HG02610 (cell line): ENCODE data around the gene GABRB1.

Experiments
- ATAC-seq: cut with Tn5 transposase; IDR thresholded peaks from one replicate; pipeline ENCODE4 v1.9.1; 2021; ENCODE audit warnings: mild to moderate bottlenecking, moderate library complexity; ENCODE audit not compliant: unreplicated experiment

The GABRB1 gene

GRCh38 chr4:47207555-47207954 is 176.2 kb downstream of the GABRB1 start:
- no peak for ATAC-seq

- no peak for ATAC-seq
These were observed 178.5 kb downstream of the GABRB1 start for GRCh38 chr4:47209833-47210232.

- ATAC-seq = no peak
These were observed 179.5 kb downstream of the GABRB1 start for GRCh38 chr4:47210828-47211227.

GRCh38 chr4:47213106-47213505 is 181.7 kb downstream of the GABRB1 start:
- no peak for ATAC-seq

- no peak for ATAC-seq
These were observed 182.2 kb downstream of the GABRB1 start for GRCh38 chr4:47213539-47213938.

- ATAC-seq = no peak
These were observed 182.6 kb downstream of the GABRB1 start for GRCh38 chr4:47213971-47214370.

- no peak for ATAC-seq
These were observed 184.4 kb downstream of the GABRB1 start for GRCh38 chr4:47215759-47216158.

GRCh38 chr4:47217291-47217690 is 185.9 kb downstream of the GABRB1 start:
- no peak for ATAC-seq

- ATAC-seq = no peak
These were observed 186.5 kb downstream of the GABRB1 start for GRCh38 chr4:47217884-47218283.

GRCh38 chr4:47218631-47219030 is 187.3 kb downstream of the GABRB1 start:
- ATAC-seq = no peak

GRCh38 chr4:47219586-47219985 is 188.2 kb downstream of the GABRB1 start:
- no peak for ATAC-seq

- no peak for ATAC-seq
These were observed 190.4 kb downstream of the GABRB1 start for GRCh38 chr4:47221721-47222120.

GRCh38 chr4:47222276-47222675 is 190.9 kb downstream of the GABRB1 start:
- ATAC-seq = no peak

- no peak for ATAC-seq
These were observed 193.0 kb downstream of the GABRB1 start for GRCh38 chr4:47224361-47224760.

- no peak for ATAC-seq
These were observed 204.4 kb downstream of the GABRB1 start for GRCh38 chr4:47235721-47236120.

GRCh38 chr4:47238667-47239066 is 207.3 kb downstream of the GABRB1 start:
- no peak for ATAC-seq

- ATAC-seq = no peak
These were observed 208.3 kb downstream of the GABRB1 start for GRCh38 chr4:47239649-47240048.

- no peak for ATAC-seq
These were observed 220.2 kb downstream of the GABRB1 start for GRCh38 chr4:47251348-47252135.

- ATAC-seq = no peak
These were observed 232.4 kb downstream of the GABRB1 start for GRCh38 chr4:47263721-47264120.

- no peak for ATAC-seq
These were observed 239.0 kb downstream of the GABRB1 start for GRCh38 chr4:47270201-47270888.

- no peak for ATAC-seq
These were observed 239.9 kb downstream of the GABRB1 start for GRCh38 chr4:47271291-47271690.

GRCh38 chr4:47274901-47275300 is 243.5 kb downstream of the GABRB1 start:
- ATAC-seq = no peak
